Transverse colon (tissue), 4 donors: Measurements from ENCODE around the gene DYNC1H1. TPM values are rescaled to one million over a fixed set of nuclear protein-coding genes. Genes with fewer than 3 reads are reported as not detected.

ENCODE experiments used
- DNase-seq: peaks from one replicate; pipeline ENCODE4 v3.0.0-alpha.2; 2019
- H3K27ac ChIP-seq, 4 donors: fragments of 200-600 bp; sonication (generic); 2 replicates each; pipeline ENCODE4 v1.5.1; 2016 to 2018; ENCODE audit warnings: inconsistent platforms in 4 of 4
- H3K27me3 ChIP-seq: fragments of 200-600 bp; sonication (generic); 2 replicates; pipeline ENCODE4 v1.5.1; 2017; ENCODE audit warnings: inconsistent platforms
- H3K36me3 ChIP-seq, 4 donors: fragments of 200-600 bp; sonication (generic); 2 replicates each; pipeline ENCODE4 v1.5.1; 2017 to 2019; ENCODE audit warnings: inconsistent platforms in 4 of 4
- H3K4me1 ChIP-seq, 4 donors: fragments of 200-600 bp; sonication (generic); 2 replicates each; pipeline ENCODE4 v1.5.1; 2017 to 2020; ENCODE audit warnings: inconsistent platforms in 4 of 4
- H3K4me3 ChIP-seq, 4 donors: fragments of 200-600 bp; sonication (generic); 1 replicate in 1 of 4; 2 replicates in 3 of 4; pipeline versions ENCODE4 v1.5.1 to v1.6.1; 2017 to 2019; ENCODE audit warnings: inconsistent platforms in 4 of 4
- H3K9me3 ChIP-seq, 2 donors: fragments of 200-600 bp; sonication (generic); 2 replicates each; pipeline ENCODE4 v1.5.1; 2017 to 2019; ENCODE audit warnings: inconsistent platforms in 2 of 2
- CTCF ChIP-seq, 5 experiments: fragments of 200-600 bp in 3 of 5; fragments of 450-650 bp in 2 of 5; sonication (generic) in 3 of 5; IDR thresholded peaks; 1 replicate in 2 of 5; 2 replicates in 3 of 5; pipeline ENCODE4 v1.5.1; 2016 to 2017; ENCODE audit warnings: antibody characterized with exemption in 5 of 5, inconsistent platforms in 3 of 5, mild to moderate bottlenecking in 2 of 5, moderate library complexity in 1 of 5
- EP300 ChIP-seq: sonication (generic); formaldehyde crosslinking; IDR thresholded peaks from one replicate; pipeline ENCODE4 v1.6.1; 2017; ENCODE audit warnings: antibody characterized with exemption, low read depth
- POLR2A ChIP-seq: fragments of 450-650 bp; IDR thresholded peaks from one replicate; pipeline ENCODE4 v1.6.1; 2016; ENCODE audit warnings: antibody characterized with exemption, mild to moderate bottlenecking, moderate library complexity
- POLR2AphosphoS5 ChIP-seq, 3 donors: sonication (generic); formaldehyde crosslinking; IDR thresholded peaks; one replicate each; pipeline ENCODE4 v1.6.1; 2016; ENCODE audit warnings: antibody characterized with exemption in 3 of 3
- WGBS, 2 donors: methylation state at CpG; one replicate each; pipeline ENCODE4 v1.1.5; 2018; ENCODE audit warnings: low coverage in 1 of 2; 5-methylcytosine and 5-hydroxymethylcytosine counted together
- in situ Hi-C, 4 donors: fragments of 200-750 bp; cut with MboI; loops; one replicate each; pipeline versions ENCODE4 v1.15.0 to v1.15.1; 2017; ENCODE audit warnings: low sequenced_read_pairs in 3 of 4, low pct_ligation_motif_present in 1 of 4, low pct_unique_long_range_greater_than_20kb in 1 of 4
- intact Hi-C: fragments of 100-400 bp; cut with DNase I; formaldehyde crosslinking; loops from one replicate; pipeline ENCODE4 v1.15.1; 2023; ENCODE audit warnings: low total_unique reads
- total RNA-seq, 4 donors: library from RNA; depleted of rRNA; stranded (reverse); fragments of >200 nt; gene quantifications; one replicate each; pipeline ENCODE4 v1.1.0, GENCODE V29; 2016

The DYNC1H1 gene
- total RNA-seq, 4 donors from 2014 or later = 471 to 647 (median 482) TPM

- H3K4me3 ChIP-seq = no peak overlapping the region
- WGBS, 2 donors = 79 to 80% methylated on average over 3 to 17 of the region's 17 CpGs
- no peaks in the 10 kb centered on the region for H3K27me3 ChIP-seq
- peaks cover 0 to 16% (median 7%) of the 10 kb centered on the region in 4 donors for H3K36me3 ChIP-seq
- in situ Hi-C loops (no loop called here), intact Hi-C loops (no loop called here)
- no peak for DNase-seq
- H3K27ac ChIP-seq = no peak overlapping the region
- H3K9me3 ChIP-seq = no peaks in the 10 kb centered on the region
- TF ChIP-seq POLR2AphosphoS5 (IDR thresholded peaks at IDR 0.05) (no peak), POLR2A (no peak), EP300 (no peak), CTCF (IDR thresholded peaks at IDR 0.05) (no peak)
- no peaks in the 10 kb centered on the region for H3K4me1 ChIP-seq
Observed at GRCh38 chr14:101917413-101918017, 46.9 kb upstream of the DYNC1H1 start.

- Histone ChIP-seq H3K27me3 (no peaks in the 10 kb centered on the region), H3K36me3 (peaks cover 0 to 10% (median 4%) of the 10 kb centered on the region in 4 donors), H3K4me3 (no peak overlapping the region), H3K4me1 (no peaks in the 10 kb centered on the region), H3K27ac (no peak overlapping the region), H3K9me3 (no peaks in the 10 kb centered on the region)
- 80 to 81% methylated on average over 7 to 15 of the region's 22 CpGs for WGBS, 2 donors
- intact Hi-C loops (no loop called here), in situ Hi-C loops (no loop called here)
- DNase-seq = no peak
- TF ChIP-seq EP300 (no peak), POLR2AphosphoS5 (IDR thresholded peaks at IDR 0.05) (no peak), CTCF (IDR thresholded peaks at IDR 0.05) (no peak), POLR2A (no peak)
Observed at GRCh38 chr14:101918065-101918989, 46.0 kb upstream of the DYNC1H1 start.

- 80 to 90% methylated on average over 2 to 4 of the region's 4 CpGs for WGBS, 2 donors
- no peak for DNase-seq
- no peaks in the 10 kb centered on the region for H3K9me3 ChIP-seq
- no peaks in the 10 kb centered on the region for H3K27me3 ChIP-seq
- TF ChIP-seq POLR2A (no peak), EP300 (no peak), POLR2AphosphoS5 (IDR thresholded peaks at IDR 0.05) (no peak), CTCF (IDR thresholded peaks at IDR 0.05) (no peak)
- peaks cover 0 to 12% (median 0%) of the 10 kb centered on the region in 4 donors for H3K36me3 ChIP-seq
- intact Hi-C loops = no loop called here
- in situ Hi-C loops = no loop called here
- no peaks in the 10 kb centered on the region for H3K4me1 ChIP-seq
- no peak overlapping the region for H3K4me3 ChIP-seq
- no peak overlapping the region for H3K27ac ChIP-seq
Observed at GRCh38 chr14:101920271-101920670, 44.1 kb upstream of the DYNC1H1 start.

GRCh38 chr14:101922866-101923265 is 41.5 kb upstream of the DYNC1H1 start:
- intact Hi-C loops = no loop called here
- WGBS, 2 donors = 83 to 88% methylated on average over 7 of the region's 7 CpGs

More at GRCh38 chr14:101922866-101923265, 41.5 kb upstream of the DYNC1H1 start:
- Histone ChIP-seq H3K4me1 (peaks cover 0 to 8% (median 1%) of the 10 kb centered on the region in 4 donors), H3K36me3 (peaks cover 0 to 16% (median 0%) of the 10 kb centered on the region in 4 donors), H3K9me3 (no peaks in the 10 kb centered on the region), H3K27ac (no peak overlapping the region), H3K4me3 (no peak overlapping the region), H3K27me3 (no peaks in the 10 kb centered on the region)
- no peak for TF ChIP-seq POLR2A
- DNase-seq = no peak
- in situ Hi-C loops = no loop called here
